Kasumi-1 (cell line): ENCODE data around the gene FAM83E.
"Not testable (repeated sequence)": the region's sequence is repeated elsewhere in the genome, so short reads cannot be mapped to it uniquely, and the experiment has no call there.

ENCODE experiments used
- DNase-seq, 2 experiments: peaks; one replicate each; lab custom pipeline; 2025; lab: John Stamatoyannopoulos, UW

Gene FAM83E

DNA sequence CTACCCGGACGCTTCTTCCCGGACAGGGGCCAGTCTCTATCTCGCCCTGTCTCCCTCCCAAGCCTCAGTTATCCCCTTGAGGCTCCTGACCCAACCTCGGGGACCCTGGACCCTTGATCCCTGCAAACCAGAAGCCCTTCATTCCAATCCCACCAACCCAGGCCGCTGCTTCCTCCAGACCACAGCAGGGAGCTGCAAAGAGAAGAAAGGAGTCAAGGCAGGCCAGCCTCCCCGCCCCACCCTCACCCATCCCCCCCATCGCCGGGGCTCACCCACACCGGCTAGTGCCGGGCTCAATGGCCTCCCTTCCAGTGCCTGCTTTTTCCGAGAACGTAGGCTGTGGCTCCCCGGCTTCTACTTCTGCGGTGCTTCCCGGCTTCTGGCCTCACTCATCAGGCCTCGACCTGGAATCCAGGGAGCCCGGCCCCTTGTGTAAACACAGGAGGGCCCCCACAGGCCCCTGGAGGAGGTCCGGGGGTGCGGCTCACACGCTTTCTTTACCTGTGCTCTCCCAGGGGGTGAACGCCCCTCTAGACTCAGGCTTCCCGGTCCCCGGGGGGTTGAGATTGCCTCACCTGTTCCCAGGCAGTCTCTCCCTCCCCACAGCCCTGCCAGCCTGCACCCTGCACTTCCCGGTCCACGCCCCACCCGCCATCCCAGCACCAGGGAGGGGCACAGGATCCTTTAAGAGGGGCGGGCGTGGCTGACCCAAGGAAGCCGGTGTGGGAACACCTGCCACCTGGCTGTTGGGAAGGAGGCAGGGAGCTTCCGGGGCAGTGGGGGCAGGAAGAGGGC lies at the start of gene FAM83E:
Gene FAM83E (minus strand): TSS at position 641 of the 795 bp plus-strand sequence. CDS start 1,704 bp downstream, outside the sequence.
- no peak for DNase-seq

DNA sequence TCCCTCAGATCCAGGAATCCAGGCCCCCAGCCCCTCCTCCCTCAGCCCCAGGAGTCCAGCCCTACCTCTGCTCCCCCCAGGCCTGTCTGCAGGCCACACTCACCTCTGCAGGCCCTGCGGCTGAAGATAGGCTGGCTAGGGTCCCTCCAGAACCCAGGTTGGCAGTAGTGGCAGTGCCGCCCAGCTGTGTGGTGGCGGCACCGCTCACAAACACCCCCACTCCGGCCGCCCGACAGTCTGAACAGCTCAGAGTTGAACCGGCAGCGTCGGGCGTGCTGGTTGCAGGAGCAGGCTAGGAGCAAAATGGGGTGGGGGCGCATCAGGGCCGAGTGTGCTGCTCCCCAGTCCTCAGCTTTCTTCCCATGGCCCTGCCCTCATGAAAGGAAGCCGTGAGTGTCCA lies 49.6 kb upstream of the FAM83E start:
- DNase-seq, result no peak

DNA sequence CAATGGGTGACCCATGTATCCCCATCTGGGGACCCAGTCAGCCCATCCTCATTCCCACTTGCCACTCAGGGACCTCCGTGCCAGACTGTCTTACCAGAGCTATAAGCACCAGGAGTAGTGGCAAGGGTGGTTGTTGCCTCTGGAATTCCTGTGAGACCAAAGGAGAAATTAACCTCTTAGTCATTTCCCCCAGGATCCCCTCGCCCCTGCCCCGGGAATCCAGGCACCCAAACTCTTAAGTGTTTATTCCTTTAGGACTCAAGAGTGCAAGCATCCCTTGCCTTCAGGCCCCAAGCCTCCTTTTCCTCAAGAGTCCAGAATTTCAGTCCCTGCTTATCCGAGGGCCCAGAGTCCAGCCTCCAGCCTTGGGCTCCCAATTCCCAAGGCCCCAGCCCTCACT lies 48.8 kb upstream of the FAM83E start:
- DNase-seq, result no peak

DNA sequence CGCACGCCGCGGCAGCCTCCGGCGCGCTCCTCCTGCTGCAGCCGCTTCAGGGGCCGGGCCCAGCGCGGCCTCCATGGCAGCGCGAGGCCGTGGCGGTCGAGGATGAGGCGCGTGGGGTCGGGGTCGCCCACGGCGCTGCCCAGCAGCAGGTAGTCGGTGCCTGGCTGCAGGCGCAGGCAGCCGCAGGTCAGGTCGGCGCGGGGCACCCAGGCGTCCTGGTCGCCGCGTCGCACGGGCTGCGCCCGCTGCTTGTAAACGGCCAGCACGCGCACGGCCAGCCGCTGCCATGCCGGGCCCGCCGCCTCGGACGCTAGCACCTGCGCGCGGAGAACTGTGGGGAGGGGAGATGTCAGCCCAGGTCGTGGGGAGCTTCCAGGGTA lies 46.8 kb upstream of the FAM83E start:
- DNase-seq, result no peak

DNA sequence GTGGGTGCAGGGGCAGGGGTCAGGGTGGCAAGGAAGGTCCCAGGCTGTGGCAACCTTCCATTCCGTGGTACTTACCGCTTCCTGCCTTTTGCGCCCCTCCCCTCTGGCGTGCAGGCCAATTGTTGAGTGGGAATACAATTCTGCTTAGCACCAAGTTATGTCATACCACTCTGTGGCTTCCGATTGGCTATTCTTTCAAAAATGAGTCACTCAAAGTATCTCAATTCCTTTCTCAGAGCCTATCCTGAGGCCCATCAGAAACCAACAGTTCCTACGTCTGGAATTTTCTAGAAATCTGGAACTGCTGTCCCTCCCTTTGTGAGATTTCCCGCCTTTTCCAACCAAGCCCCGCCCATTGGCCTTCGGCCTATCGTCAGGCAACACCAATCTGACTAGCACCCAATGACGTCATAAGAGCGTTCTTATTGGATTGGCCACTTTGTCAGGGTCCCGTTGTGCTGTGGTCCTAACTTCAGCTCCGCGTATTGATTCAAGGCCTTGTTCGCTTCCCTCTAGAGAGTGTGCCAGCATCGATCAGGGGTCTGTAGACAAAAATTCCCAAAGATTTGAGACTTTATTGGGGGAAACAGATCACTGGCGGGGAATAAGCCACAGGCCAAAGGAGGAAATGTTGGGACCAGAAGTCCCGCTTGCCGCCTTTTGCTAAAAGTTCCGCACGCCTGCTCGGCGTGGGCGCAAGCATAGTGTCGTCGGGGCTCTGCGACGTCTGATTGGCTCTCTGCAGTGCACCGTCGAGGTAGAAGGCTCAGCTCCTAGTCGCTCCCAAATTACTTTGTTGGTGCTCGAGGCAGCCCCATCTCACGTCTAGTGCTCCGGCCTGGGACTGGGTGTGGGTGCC lies 46.2 kb upstream of the FAM83E start:
- DNase-seq, result peak; percentile 93 to 97

DNA sequence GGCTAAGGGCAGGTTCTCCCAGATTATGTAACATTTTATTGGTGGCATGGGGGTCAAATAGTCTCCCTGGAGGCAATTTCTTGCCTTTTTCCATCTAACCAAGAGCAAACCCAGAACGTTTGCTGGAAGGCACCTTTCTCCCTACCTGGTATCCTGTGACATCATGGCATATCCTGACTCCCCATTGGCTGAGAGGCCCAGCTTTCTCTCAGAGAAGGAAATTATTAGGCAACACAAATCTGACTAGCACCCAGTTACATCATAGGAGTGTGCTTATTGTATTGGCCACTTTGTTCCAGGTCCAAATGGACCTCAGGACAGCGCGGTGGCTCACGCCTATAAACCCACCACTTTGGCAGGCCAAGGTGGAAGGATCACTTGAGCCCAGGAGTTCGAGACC lies 44.9 kb upstream of the FAM83E start:
- DNase-seq, result peak in 1 of 2 experiments; percentile 3

DNA sequence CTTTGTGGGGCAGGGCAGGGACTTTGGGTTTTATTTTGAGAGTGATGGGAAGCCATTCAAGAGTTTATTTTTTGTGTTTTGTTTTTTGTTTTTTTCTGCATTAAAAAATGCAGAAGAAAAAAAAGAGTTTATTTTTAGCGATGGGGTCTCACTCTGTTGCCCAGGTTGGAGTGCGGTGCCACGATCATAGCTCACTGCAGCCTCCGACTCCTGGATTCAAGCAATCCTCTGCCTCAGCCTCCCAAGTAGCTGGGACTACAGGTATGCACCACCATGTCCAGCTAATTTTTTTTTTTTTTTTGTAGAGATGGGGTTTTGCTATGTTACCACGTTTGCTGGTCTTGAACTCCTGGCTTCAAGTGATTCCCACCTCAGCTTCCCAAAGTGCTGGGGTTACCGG lies 43.6 kb upstream of the FAM83E start:
- DNase-seq, result no peak

DNA sequence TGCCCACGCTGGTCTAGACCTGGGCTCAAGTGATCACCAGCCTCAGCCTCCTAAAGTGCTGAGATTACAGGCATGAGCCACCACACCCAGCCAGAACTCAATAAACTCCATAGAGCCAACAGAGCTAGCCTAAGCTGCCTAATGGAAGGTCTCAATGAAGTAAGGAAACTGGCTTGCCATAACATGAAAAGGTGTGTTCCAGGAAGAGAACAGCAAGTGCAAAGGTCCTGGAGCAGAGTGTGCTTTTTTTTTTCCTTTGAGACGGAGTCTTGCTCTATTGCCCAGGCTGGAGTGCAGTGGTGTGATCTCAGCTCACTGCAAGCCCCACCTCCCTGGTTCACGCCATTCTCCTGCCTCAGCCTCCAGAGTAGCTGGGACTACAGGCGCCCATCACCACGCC lies 43.0 kb upstream of the FAM83E start:
- DNase-seq, result not testable (repeated sequence)

DNA sequence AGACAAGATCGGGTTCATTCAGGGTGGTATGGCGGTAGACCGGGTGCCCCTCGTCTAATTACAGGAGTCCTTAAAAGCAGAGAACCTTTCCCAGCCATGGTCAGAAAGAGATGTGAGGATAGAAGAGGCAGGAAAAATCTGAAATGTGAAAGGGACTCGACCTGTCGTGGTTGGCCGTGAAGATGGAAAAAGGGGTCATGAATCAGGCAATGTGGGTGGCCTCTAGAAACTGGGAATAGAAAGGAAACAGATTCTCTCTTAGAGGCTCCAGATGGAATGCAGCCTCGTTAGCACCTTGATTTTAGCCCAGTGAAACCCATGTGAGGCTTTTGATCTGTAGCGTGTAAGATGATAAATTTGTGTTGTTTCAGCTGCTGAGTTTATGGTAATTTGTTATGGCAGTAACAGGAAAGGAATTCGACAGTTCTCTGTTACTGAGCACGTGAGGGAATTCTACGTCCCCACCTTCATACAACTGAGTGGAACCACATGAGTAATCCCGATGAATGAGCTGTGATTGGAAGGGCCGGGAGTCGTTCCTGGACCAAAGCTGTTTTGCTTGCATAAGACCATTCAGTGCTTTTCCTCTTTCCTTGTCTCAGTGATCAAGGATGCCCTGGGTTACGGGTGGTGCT lies 42.1 kb upstream of the FAM83E start:
- no peak for DNase-seq

DNA sequence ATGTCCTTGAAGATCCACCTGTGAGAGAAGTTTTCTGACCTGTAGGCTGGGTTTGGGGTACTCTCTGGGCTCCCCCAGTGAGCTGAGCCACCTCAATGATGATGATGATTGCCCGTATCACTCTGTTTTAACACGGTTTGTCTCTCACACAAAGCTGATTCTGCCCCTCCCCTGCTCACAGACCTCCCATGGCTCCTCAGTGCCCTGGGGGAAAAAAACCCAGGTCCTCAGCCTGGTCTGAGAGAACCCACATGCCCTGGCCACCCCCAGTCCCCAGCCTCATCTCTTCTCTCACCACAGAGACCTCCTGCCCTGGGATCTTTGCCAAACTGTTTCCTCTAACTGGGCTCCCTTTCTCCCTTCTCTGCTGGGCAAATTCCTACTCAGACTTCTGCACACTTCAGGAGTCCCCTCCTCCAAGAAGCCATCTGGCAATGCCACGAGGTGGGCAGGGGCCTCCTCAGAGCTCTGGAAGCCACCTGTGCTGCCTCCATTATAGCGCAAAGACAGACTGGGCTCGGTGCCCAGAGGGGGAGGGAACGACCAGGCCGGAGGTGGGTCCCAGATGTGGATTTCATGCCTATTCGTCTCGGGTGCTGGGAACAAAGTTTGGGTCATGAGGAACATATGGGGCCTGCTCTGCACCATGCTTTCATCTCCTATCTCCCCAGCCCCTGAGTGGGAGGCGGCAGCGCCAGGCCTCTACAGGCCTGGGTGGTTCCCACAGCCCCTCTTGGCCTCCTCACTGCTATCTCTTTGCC lies 39.6 kb upstream of the FAM83E start:
- no peak for DNase-seq

DNA sequence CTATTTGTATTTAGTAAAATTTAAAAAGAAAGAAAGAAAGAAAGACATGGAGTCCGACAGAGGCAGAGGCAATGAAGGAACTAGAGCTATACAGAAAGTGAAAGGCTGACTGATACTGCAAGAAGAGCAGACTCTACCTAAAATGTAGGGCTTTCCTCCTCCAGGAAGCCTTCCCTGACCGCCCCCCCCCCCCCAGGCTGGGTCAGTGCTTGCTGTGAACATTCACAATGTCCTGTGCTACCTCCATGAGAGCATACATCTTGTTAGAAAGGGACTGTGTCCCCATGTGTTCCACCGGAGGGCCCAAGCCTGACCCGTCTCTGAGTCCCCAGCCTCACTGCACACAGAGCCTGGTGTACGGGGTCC lies 36.8 kb upstream of the FAM83E start:
- DNase-seq, result no peak

DNA sequence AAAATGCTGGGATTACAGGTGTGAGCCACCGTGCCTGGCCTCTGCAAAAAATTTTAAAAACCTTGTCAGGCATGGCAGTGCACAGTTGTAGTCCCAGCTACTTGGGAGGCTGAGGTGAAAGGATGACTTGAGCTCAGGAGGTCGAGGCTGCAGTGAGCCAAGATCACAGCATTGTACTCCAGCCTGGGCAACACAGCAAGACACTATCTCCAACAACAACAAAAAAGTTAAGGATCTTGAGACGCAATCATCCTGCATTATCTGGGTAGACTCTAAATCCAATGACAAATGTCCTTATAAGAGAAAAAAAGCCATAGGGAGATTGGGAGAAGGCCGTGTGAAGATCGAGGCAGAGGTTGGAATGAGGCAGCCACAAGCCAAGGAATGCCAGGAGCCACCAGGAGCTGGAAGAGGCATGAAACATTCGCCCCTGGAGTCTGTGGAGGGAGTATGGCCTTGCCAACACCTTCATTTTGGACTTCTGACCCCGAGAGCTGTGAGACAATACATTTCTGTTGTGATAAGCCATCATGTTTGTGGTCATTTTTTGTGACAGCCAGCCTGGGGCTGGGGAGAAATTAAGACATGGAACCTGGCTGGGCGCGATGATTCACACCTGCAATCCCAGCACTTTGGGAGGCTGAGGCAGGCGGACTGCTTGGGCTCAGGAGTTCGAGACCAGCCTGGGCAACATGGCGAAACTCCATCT lies 36.3 kb upstream of the FAM83E start:
- DNase-seq, result no peak

DNA sequence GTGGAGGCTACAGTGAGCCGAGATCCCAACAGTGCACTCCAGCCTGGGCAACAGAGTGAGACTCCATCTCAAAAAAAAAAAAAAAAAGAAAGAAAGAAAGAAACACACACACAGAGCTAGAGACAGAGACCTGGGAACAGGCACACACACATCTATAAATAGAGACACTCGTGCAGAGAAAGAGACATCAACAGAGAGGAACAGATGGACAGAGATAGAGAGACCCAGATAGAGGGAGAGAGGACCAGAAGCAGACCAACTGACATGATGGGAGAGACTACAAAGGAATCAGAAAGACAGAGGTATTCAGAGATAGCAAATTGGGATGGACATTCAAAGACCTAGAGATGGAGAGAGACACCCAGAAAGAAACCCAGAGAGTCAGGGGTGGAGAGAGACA lies 33.3 kb upstream of the FAM83E start:
- no peak for DNase-seq

DNA sequence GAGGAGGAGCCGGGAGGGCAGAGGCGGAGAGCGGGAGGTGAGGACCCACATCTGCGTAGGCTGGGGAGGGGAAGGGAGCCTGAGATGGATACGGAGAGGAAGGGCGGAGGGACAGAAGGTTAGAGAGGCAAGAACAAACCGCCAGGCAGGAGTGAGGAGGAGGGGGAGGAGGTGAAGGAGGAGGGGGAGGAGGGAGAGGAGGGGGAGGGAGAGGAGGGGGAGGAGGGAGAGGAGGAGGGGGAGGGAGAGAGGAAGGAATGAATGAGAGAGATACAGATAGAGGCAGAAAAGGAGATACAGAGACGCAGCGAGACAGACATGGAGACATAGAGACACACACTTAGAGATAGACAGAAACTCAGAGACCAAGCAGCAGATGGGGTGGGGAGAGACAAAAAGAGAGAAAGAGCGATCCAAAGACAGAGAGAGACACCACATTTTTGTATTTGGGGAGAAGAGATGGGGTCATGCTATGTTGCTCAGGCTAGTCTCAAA lies 31.9 kb upstream of the FAM83E start:
- DNase-seq, result peak; percentile 89 to 90

DNA sequence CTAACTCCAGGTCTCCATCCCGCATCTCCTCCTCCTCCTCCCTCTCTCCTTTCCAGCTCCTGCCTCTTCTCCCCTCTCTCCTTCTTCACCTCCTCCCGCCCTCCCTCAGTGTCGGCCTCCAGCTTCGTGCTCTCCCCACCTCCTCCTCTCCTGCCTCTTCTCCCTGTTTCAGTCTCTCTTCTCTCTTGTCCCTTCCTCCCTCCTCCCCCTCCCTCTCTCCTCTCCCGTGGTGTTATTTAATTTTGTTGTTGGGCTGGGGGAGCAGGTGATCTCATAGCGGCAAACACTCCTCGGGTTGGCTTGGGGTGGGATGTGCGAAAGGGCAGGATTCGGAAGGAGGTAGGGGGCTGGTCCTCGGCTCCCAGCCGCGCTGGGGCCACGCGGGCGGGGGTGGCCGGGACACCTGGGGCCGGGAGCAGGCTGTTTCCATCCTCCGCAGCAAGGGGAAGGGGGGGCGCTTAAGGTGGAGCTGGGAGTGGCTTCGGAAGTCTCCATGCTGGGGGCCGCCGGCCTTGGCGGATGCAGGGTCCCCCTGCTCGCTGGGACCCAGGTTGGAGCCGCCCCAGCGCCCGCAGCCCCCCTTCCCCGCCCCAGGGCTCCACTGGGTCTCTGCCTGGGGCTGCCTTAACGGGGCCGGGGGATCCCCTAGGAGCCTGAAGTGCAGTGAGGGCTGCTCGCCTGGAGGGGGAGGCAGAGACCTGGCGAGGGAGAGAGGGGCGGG lies 31.3 kb upstream of the FAM83E start, which contains the start of gene CA11:
Gene CA11 (minus strand): TSS at position 187 of the 721 bp plus-strand sequence. CDS start 555 bp downstream, outside the sequence.
- DNase-seq, result peak in 1 of 2 experiments; percentile 65

DNA sequence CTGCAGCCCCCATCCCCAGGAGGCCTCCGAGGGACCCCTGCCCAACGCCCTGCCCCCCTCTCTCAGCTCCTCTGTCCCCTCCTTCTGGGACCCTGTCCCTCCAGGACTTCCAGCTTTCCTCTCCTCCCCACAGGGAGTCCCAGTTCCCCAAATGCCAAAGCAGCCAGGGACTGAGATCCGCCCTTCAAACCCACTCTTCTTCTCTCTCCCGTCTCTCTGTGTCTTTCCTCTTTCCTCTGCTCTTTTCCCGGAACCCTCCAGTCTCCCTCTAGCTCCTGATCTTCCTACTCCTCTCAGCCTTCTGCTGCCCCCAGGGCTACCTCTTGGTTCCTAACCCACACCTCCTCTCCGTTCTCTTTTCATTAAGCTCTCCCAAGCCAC lies 30.7 kb upstream of the FAM83E start:
- peak in 1 of 2 experiments; percentile 45 for DNase-seq

DNA sequence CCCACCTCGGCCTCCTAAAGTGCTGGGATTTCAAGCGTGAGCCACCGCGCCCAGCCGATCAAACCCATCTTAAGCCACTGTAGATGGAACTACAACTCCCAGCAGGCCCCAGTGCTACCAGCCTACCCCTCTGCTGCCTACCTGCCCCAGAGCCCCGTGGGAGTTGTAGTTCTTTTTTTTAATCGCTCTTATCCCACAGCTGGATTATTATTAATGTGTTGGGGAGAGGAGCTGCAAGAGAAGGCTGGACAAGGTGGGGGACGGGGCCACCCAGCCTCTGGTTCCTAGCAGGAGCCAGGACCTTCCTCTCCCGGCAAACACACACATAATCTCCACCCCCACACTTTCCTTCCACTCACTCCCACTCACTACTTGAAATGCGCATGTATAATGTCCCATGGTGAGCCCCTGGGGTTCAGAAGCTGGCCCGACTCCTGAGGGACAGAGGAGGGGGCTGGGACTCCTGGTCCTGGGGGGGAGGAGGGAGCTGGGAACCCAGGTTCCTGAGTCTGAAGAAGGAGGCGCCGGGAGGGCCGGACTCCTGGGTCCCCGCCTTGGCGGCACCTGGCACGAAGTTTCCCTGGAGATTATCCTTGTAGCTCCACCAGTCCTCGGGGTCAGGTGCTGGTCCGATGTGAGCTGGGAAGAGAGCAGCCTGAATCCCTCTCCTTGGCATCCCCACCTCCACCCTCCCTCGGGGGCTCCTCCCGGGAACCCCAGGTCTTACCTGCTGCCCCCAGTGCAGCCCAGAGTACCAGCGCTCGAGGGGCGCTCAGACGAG lies 30.2 kb upstream of the FAM83E start:
- peak; percentile 77 to 88 for DNase-seq

DNA sequence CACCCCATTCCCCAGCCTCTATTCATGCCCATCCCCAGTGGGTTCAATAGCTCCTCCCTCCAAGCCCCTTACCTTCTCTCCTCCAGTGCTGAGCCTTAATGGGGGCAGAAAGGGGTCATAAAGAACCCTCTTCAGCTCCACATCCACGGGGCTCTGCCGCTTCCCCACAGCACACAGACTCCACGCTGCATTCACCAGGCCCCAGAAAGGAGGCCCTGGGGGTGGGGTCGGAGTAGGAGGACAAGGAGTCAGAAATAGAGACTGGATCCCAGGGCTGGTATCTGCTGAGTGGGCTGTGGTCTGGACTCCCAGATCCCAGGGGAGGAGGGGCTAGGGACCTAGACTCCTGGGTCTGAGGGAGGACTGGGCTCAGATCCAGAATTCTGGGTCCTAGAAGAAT lies 29.5 kb upstream of the FAM83E start:
- no peak for DNase-seq

DNA sequence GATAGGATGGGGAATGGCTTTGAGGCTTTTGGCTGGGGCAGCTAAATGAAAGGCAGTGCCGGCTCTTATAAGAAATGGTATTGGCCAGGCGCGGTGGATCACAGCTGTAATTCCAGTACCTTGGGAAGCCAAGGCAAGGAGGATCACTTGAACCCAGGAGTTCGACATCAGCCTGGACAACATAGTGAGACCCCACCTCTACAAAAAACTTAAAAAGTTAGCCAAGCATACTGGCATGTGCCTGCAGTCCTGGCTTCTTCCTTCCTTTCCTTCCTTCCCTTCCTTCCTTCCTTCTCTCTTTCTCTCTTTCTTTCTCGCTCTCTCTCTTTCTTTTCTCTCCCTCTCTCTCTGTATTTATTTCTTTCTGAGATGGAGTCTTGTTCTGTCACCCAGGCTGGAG lies 28.0 kb upstream of the FAM83E start:
- DNase-seq, result no peak

DNA sequence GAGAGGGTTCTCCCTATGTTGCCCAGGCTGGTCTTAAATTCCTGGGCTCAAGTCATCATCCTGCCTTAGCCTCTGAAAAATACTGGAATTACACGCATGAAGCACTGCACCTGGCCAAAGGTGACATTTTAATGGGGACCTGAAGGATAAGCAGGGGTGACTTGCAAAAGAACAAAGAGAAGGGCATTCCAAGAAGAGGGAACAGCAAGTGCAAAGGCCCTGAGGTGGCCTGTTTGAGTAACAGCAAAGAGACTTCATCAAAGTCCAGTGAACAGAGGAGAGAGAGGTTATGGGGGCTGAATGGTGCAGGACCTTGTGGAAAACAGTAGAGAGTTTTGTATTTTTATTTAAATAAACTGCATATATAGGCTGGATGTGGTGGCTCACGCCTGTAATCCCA lies 27.0 kb upstream of the FAM83E start:
- DNase-seq, result no peak
